Panc1 (cell line): ENCODE measurements around the gene SAFB2. TPM values are rescaled to one million over a fixed set of nuclear protein-coding genes. Genes with fewer than 3 reads are reported as not detected.

Source experiments
- ATAC-seq: fragments of 200-7000 bp; cut with Tn5 transposase; 2 replicates; pipeline ENCODE4 v1.9.1; 2020; ENCODE audit warnings: mild to moderate bottlenecking, moderate library complexity
- BruUV-seq: library from RNA; stranded (reverse); fragments of 400-500 nt; replicated peaks from 2 replicates; lab custom pipeline; 2021; lab: Mats Ljungman, UMichigan
- CTCF ChIA-PET: fragments of 300-600 bp; sonication (Branson Sonifier 250); formaldehyde crosslinking; loops from one replicate; lab custom pipeline; 2022; ENCODE audit warnings: antibody characterized with exemption; lab: Charles Lee
- POLR2A ChIA-PET: fragments of 300-600 bp; sonication (Branson Sonifier 250); formaldehyde crosslinking; loops from one replicate; lab custom pipeline; 2022; ENCODE audit warnings: antibody characterized with exemption; lab: Charles Lee
- DNase-seq: peaks from one replicate; pipeline ENCODE4 v3.0.0-alpha.2; 2010; ENCODE audit warnings: low read depth, low spot score
- H3K27ac ChIP-seq: 2 replicates; pipeline ENCODE4 v1.5.1; 2011; ENCODE audit warnings: mild to moderate bottlenecking, low read length, inconsistent platforms
- H3K27me3 ChIP-seq: fragments of 200-500 bp; sonication (Bioruptor generic); 2 replicates; pipeline ENCODE4 v1.6.0; 2014; ENCODE audit warnings: low read length, inconsistent platforms; ENCODE audit not compliant: control insufficient read depth, insufficient read depth
- H3K36me3 ChIP-seq: fragments of 200-500 bp; sonication (Bioruptor generic); 2 replicates; pipeline ENCODE4 v1.5.1; 2014; ENCODE audit warnings: inconsistent platforms, mild to moderate bottlenecking, low read length, moderate library complexity; ENCODE audit not compliant: control insufficient read depth, insufficient read depth
- H3K4me1 ChIP-seq: 2 replicates; pipeline ENCODE4 v1.5.1; 2011; ENCODE audit warnings: inconsistent platforms, mild to moderate bottlenecking, low read length, moderate library complexity; ENCODE audit not compliant: control insufficient read depth, insufficient read depth
- H3K4me3 ChIP-seq, 2 experiments: 2 replicates each; pipeline ENCODE4 v1.5.1; 2011 to 2012; ENCODE audit warnings: low read depth in 2 of 2, low read length in 2 of 2, mild to moderate bottlenecking in 2 of 2, inconsistent platforms in 1 of 2, moderate library complexity in 1 of 2
- H3K9me3 ChIP-seq: fragments of 200-500 bp; sonication (Bioruptor generic); 2 replicates; pipeline ENCODE4 v1.5.1; 2014; ENCODE audit warnings: low read depth, mild to moderate bottlenecking, inconsistent platforms, low read length, moderate library complexity; ENCODE audit not compliant: control insufficient read depth, insufficient read depth
- CTCF ChIP-seq: fragments of 450-650 bp; IDR thresholded peaks from 2 replicates; pipeline ENCODE4 v1.5.1; 2017; ENCODE audit warnings: mild to moderate bottlenecking
- POLR2AphosphoS5 ChIP-seq: IDR thresholded peaks from 2 replicates; pipeline ENCODE4 v1.6.1; 2012; ENCODE audit warnings: mild to moderate bottlenecking, low read depth, low read length, moderate library complexity
- REST ChIP-seq, 2 experiments: IDR thresholded peaks; 2 replicates each; pipeline ENCODE4 v1.6.1; 2011 to 2012; ENCODE audit warnings: low read depth in 2 of 2, control low read depth in 1 of 2, low read length in 1 of 2, mild to moderate bottlenecking in 1 of 2, moderate library complexity in 1 of 2; ENCODE audit not compliant: insufficient read depth in 1 of 2
- SIN3A ChIP-seq: IDR thresholded peaks from 2 replicates; pipeline ENCODE4 v1.6.1; 2012; ENCODE audit warnings: low read depth, mild to moderate bottlenecking, low read length, moderate library complexity, borderline replicate concordance; ENCODE audit not compliant: insufficient read depth
- TCF7L2 ChIP-seq: IDR thresholded peaks from 2 replicates; pipeline ENCODE4 v1.6.1; 2011; ENCODE audit warnings: mild to moderate bottlenecking, low read depth, low read length, inconsistent platforms
- in situ Hi-C: cut with HindIII; loops from 2 replicates; pipeline ENCODE4 v1.10.0; 2016; ENCODE audit warnings: low sequenced_read_pairs, low pct_unique_long_range_greater_than_20kb
- intact Hi-C: fragments of 100-400 bp; cut with micrococcal nuclease; formaldehyde crosslinking; loops from one replicate; pipeline ENCODE4 v1.10.0; 2022; ENCODE audit not compliant: unreplicated experiment
- total RNA-seq: library from RNA; stranded (reverse); gene quantifications from one replicate; pipeline ENCODE4 v1.2.1, GENCODE V29; 2021; ENCODE audit not compliant: unreplicated experiment

Gene SAFB2
- total RNA-seq, 1 experiment from 2014 or later, result 83.5 TPM

DNA sequence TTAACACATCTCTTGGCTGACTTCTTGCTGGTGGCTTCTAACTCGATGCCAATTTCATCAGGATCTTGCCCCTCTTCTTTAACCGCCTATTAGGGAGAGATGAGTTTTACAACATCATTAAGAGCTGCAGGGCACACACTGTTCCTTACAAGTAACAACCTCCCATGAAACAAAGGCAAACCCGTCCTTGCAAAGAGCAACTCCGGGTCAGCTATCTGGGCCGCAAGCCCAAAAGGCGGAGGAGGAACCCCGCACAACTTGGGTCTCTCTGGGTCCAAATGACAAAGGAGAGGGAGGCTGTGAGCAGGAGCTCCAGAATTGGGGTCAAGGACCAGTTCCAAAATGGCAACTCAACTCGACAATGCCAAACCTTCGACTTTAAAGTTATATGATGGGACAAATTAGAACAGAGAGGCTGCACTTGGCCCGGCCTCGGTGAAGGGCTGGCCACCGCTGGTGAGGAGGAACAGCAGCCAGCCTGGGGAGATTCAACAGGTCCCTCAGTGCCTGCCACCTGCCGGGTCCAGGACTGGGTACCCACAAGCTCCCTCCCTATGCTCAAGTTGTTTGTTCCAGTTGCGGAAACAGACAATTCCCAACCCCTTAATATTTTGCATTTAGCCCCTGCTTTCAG, 1.1 kb downstream of the SAFB2 start:
- Histone ChIP-seq H3K4me1 (peaks cover 18% of the 10 kb centered on the region), H3K36me3 (peaks cover 35% of the 10 kb centered on the region), H3K9me3 (no peaks in the 10 kb centered on the region), H3K27me3 (no peaks in the 10 kb centered on the region), H3K4me3 (peak overlapping the region; percentile 90 to 99), H3K27ac (peak overlapping the region; percentile 86)
- DNase-seq, result no peak
- BruUV-seq, result no TSS peak
- no peak for ATAC-seq
- ChIA-PET POLR2A (no interaction called here), CTCF (no interaction called here)
- no peak for TF ChIP-seq TCF7L2
- no peak for TF ChIP-seq REST (IDR thresholded peaks at IDR 0.05; ENCODE audit: insufficient read depth in 1 of 2, low read depth in 2 of 2, low read length in 1 of 2)
- no peak for TF ChIP-seq CTCF
- intact Hi-C loops (no loop called here), in situ Hi-C loops (no loop called here)

DNA sequence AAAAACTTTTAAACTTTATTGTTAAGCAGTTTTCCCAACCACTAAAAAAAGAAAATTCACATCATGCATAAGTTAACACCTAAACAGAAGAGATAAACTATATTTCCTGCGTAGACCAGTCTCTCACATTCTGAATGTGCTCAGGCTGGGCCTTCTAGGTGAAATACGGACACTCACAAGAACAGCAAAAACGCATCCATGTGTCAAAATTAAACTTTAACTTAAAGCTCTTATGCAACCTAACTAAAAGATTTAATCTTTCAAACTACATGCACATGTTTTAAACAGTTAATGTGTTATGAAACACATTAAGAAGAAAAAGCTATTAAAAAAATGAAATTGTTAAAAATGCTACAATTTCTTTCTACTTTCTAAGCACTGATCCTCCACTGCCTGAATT, 2.6 kb downstream of the SAFB2 start:
- TF ChIP-seq POLR2AphosphoS5 (no peak), TCF7L2 (no peak), REST (IDR thresholded peaks at IDR 0.05; ENCODE audit: insufficient read depth in 1 of 2, low read depth in 2 of 2, low read length in 1 of 2) (no peak), SIN3A (no peak), CTCF (no peak)
- no peaks in the 10 kb centered on the region for H3K9me3 ChIP-seq
- intact Hi-C loops (no loop called here), in situ Hi-C loops (no loop called here)
- peaks cover 32% of the 10 kb centered on the region for H3K36me3 ChIP-seq
- no peaks in the 10 kb centered on the region for H3K27me3 ChIP-seq
- no peak overlapping the region for H3K27ac ChIP-seq
- peaks cover 10% of the 10 kb centered on the region for H3K4me1 ChIP-seq
- ChIA-PET POLR2A (no interaction called here), CTCF (no interaction called here)
- no TSS peak for BruUV-seq
- H3K4me3 ChIP-seq, result no peak overlapping the region
- DNase-seq, result no peak
- no peak for ATAC-seq
